OCI-LY3 (cell line): Measurements from ENCODE around the gene TTC21A.

Experiments used
- H2AFZ ChIP-seq: fragments of 200-600, 300-600 bp; shearing (Covaris generic); 2 replicates; pipeline ENCODE4 v1.6.0; 2014; ENCODE audit warnings: antibody characterized with exemption, low read depth, low read length
- H3K27ac ChIP-seq: fragments of 200-600, 300-600 bp; sonication (generic); 2 replicates; pipeline ENCODE4 v1.5.1; 2014; ENCODE audit warnings: mild to moderate bottlenecking, low read length, moderate library complexity, mixed read lengths
- H3K27me3 ChIP-seq: fragments of 200-600, 300-600 bp; sonication (generic); 2 replicates; pipeline ENCODE4 v1.6.1; 2014; ENCODE audit warnings: low read depth, low read length, mixed read lengths
- H3K36me3 ChIP-seq: fragments of 200-600, 300-600 bp; sonication (generic); replicated peaks from 2 replicates; pipeline ENCODE3; 2014; ENCODE audit warnings: low read depth, low read length, mixed read lengths
- H3K4me1 ChIP-seq: fragments of 300-600, 200-600 bp; sonication (generic); 2 replicates; pipeline ENCODE4 v1.6.1; 2014; ENCODE audit warnings: low read length, mixed read lengths
- H3K4me2 ChIP-seq: fragments of 200-600, 300-600 bp; sonication (generic); 2 replicates; pipeline ENCODE4 v1.6.1; 2014; ENCODE audit warnings: low read length, mixed read lengths
- H3K4me3 ChIP-seq: fragments of 300-600, 200-600 bp; sonication (generic); 2 replicates; pipeline ENCODE4 v1.5.1; 2014; ENCODE audit warnings: antibody characterized with exemption, mild to moderate bottlenecking, low read length, moderate library complexity
- H3K79me2 ChIP-seq: fragments of 300-600, 200-600 bp; shearing (Covaris generic); 2 replicates; pipeline ENCODE4 v1.6.1; 2014; ENCODE audit warnings: mild to moderate bottlenecking, low read length, mixed read lengths
- H3K9ac ChIP-seq: fragments of 300-600, 200-600 bp; shearing (Covaris generic); 2 replicates; pipeline ENCODE4 v1.6.0; 2014; ENCODE audit warnings: mild to moderate bottlenecking, low read length, moderate library complexity
- H3K9me3 ChIP-seq: fragments of 200-600, 300-600 bp; shearing (Covaris generic); 2 replicates; pipeline ENCODE4 v1.6.1; 2014; ENCODE audit warnings: low read length, mixed read lengths; ENCODE audit not compliant: insufficient read depth
- H4K20me1 ChIP-seq: fragments of 200-600, 300-600 bp; sonication (generic); 2 replicates; pipeline ENCODE4 v1.6.1; 2016; ENCODE audit warnings: low read length, mixed read lengths; ENCODE audit not compliant: insufficient read depth
- EZH2phosphoT487 ChIP-seq: fragments of 200-600 bp; shearing (Covaris generic); IDR thresholded peaks from 2 replicates; pipeline ENCODE4 v1.6.1; 2018; ENCODE audit warnings: antibody characterized with exemption, mixed run types, low read depth
- TF ChIP-seq, protein P1 (sequence below): fragments of 200-600, 300-600 bp; sonication (generic); IDR thresholded peaks from 2 replicates; pipeline ENCODE4 v1.5.1; 2014; ENCODE audit warnings: antibody characterized with exemption, low read length, low read depth

The TTC21A gene

DNA sequence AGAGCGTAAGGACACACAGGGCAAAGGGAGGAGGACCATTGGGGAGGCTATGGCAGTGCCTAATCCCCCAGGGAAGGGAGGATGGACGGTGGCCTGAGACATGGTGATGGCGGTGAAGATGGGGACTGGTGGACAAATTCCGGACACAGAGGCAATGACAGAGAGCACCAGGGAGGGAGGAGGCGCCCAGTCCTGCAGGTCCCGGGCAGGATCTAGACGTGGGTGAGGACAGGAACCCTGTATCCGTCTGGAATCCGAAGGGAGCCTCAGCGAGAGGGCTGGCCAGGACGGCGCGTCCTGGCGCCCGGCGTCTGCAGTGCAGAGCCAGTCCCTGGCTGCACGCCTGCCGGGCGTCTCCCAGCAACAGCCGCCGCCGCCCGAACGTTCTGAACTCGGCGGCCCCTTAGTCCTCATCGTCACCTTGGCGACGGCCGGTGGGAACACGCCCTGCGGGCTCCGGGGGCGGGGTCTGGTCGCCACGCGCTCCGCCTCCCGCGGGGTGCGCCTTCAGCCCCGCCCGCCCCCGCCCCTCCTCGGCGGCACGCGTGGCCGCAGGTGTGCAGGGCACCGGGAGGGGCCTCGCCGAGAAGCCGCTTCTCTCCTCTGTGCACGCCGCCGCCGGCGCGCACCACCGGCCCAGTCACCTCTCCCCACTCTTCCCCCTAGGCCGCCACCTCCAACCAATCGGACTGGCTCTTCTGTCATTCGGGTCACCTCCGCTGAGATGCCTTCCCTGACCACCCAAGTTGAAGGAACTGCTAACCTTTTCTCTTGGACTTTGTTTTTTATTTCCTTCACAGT, 73.3 kb downstream of the TTC21A start:
- Histone ChIP-seq H3K4me2 (peak overlapping the region; percentile 80), H2AFZ (peak overlapping the region; percentile 13; the same call in 1 of the 2 replicates), H3K27me3 (peaks cover 12% of the 10 kb centered on the region), H3K27ac (no peak overlapping the region), H3K79me2 (no peaks in the 10 kb centered on the region), H3K36me3 (no peaks in the 10 kb centered on the region), H3K9me3 (no peaks in the 10 kb centered on the region), H3K4me1 (peaks cover 22% of the 10 kb centered on the region), H4K20me1 (no peaks in the 10 kb centered on the region), H3K4me3 (peak overlapping the region; percentile 72), H3K9ac (peak overlapping the region; percentile 22; the same call in 1 of the 2 replicates)
- no peak for TF ChIP-seq EZH2phosphoT487
- TF ChIP-seq, protein P1, sequence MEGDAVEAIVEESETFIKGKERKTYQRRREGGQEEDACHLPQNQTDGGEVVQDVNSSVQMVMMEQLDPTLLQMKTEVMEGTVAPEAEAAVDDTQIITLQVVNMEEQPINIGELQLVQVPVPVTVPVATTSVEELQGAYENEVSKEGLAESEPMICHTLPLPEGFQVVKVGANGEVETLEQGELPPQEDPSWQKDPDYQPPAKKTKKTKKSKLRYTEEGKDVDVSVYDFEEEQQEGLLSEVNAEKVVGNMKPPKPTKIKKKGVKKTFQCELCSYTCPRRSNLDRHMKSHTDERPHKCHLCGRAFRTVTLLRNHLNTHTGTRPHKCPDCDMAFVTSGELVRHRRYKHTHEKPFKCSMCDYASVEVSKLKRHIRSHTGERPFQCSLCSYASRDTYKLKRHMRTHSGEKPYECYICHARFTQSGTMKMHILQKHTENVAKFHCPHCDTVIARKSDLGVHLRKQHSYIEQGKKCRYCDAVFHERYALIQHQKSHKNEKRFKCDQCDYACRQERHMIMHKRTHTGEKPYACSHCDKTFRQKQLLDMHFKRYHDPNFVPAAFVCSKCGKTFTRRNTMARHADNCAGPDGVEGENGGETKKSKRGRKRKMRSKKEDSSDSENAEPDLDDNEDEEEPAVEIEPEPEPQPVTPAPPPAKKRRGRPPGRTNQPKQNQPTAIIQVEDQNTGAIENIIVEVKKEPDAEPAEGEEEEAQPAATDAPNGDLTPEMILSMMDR = no peak

DNA sequence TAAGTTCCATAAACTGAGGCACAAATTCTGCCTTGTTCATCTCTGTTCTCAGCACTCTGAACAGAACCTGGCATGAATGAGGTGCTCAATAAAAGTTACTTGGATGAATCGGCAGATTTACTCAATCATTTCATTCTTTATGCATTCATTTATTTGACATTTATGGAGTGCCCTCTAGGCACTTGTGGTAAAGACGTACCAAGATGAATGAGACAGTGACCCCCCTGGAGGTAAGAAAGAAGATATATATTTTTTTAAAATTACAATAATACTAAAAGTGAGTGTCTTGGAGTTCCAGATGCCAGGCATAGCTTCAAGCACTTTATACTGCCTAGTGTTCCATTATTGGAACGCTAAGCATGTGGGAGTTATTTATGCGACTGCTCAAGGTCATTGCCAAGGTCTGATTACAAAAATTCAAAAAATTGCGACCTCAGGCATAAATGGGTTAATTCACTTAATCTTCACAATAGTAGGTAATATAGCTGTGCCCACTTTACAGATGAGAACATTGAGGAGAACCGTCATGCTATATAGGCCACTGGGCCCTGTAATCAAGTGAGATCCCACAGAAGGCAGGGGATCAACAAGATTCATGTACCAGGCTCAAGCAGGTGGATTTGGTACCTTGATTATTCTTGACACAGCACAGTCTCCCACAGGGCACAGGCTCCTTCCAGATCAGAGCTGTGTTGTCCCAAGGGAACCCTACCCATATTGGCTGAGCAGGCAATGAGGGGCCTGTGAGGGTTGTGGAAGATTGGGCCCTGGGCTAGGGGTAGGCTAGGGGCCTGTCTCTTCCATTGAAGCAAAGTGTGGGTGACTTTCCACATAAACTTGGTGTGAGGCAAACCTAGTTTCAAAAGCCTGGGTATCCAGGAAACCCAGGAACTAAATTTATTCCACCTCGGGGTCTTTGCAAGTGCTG, 74.2 kb downstream of the TTC21A start:
- Histone ChIP-seq H2AFZ (peak overlapping the region; percentile 13; the same call in 1 of the 2 replicates), H3K27ac (no peak overlapping the region), H3K27me3 (peaks cover 12% of the 10 kb centered on the region)

DNA sequence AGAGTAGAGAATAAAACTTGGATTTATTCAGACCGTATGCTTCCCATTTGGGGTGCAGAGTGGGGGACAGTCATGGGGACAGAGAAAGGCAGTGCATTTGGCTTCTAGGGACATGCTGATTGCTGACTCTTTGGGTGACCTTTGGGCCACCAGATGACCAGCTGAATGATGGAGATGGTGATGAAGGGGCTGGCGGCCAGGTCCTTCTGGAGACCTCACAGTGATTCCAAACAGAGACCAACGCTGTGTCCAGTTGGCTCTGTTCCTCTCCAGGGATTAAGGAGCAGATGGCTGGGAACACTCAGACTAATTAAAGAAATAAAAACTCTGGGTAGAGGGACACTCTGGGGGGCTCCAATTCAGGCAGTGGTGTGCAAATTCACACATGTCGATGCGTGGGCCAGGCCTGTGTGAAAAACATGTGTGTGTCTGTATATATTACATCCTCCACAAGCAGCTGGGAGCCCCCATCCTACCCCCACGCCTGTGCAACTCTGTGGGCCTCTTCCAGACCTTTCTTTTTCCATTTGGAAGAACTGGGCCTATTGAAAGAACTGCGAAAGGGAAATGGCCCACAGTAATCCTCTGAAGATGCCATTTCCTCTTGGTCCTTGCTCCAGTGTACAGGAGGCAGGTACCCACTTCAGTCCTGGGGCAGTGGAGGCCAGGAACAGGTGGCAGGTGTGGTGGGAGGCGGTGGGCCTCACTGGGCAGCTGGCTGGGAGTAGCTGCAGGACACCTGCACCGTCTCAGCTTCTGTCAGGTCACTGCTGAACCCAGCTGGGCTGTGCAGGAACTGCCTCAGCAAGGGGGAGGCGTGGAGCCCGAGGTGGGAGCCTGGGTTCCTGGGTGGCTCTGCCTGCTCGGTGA, 76.0 kb downstream of the TTC21A start:
- Histone ChIP-seq H2AFZ (no peak overlapping the region), H3K4me3 (no peak overlapping the region), H3K9ac (no peak overlapping the region), H3K79me2 (no peaks in the 10 kb centered on the region), H3K4me2 (no peak overlapping the region), H3K27me3 (peaks cover 12% of the 10 kb centered on the region), H4K20me1 (no peaks in the 10 kb centered on the region), H3K27ac (no peak overlapping the region), H3K9me3 (no peaks in the 10 kb centered on the region), H3K36me3 (no peaks in the 10 kb centered on the region), H3K4me1 (peaks cover 16% of the 10 kb centered on the region)
- no peak for TF ChIP-seq EZH2phosphoT487
- TF ChIP-seq, protein P1 = no peak

More for the DNA sequence above, 74.2 kb downstream of the TTC21A start:
- H4K20me1 ChIP-seq = no peaks in the 10 kb centered on the region
- no peak for TF ChIP-seq EZH2phosphoT487
- TF ChIP-seq, protein P1 = peak; percentile 30
- H3K4me2 ChIP-seq = peak overlapping the region; percentile 80
- H3K9me3 ChIP-seq = no peaks in the 10 kb centered on the region
- H3K4me3 ChIP-seq = peak overlapping the region; percentile 72
- H3K79me2 ChIP-seq = no peaks in the 10 kb centered on the region
- H3K36me3 ChIP-seq = no peaks in the 10 kb centered on the region
- peak overlapping the region; percentile 22; the same call in 1 of the 2 replicates for H3K9ac ChIP-seq
- H3K4me1 ChIP-seq = peaks cover 22% of the 10 kb centered on the region
